ENCODE data around the gene SHROOM4.
A peak's percentile ranks its signal among the peaks of the same experiment; 100 is the strongest.

The SHROOM4 gene

DNA sequence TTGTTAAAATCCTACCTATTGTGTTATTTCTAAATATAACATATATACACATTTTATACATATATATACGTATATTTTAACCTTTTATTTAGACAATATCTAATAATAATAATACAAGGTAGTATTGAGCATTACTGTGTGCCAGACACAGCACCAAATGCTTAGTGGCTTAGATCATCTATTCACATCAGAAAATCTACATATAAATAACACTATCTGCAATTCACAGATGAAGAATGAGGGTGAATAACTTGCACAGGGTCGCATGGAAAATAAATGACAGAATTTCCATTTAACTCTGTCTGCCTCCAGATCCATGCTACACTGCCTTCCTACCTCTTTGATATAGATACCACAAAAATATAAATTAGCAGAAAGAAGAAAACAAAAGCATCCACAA is 37.7 kb downstream of the SHROOM4 start:
- no peak for DNase-seq

- DNase-seq: no peak
Observed at GRCh38 chrX:50771382-50771781, 42.6 kb downstream of the SHROOM4 start.

GRCh38 chrX:50770702-50771101 is 43.3 kb downstream of the SHROOM4 start:
- DNase-seq: no peak

GRCh38 chrX:50769389-50770063 is 44.5 kb downstream of the SHROOM4 start:
- no peak for DNase-seq

GRCh38 chrX:50768801-50769200 is 45.2 kb downstream of the SHROOM4 start:
- no peak for DNase-seq

- no peak for DNase-seq
Observed at GRCh38 chrX:50765986-50766385, 48.0 kb downstream of the SHROOM4 start.

DNA sequence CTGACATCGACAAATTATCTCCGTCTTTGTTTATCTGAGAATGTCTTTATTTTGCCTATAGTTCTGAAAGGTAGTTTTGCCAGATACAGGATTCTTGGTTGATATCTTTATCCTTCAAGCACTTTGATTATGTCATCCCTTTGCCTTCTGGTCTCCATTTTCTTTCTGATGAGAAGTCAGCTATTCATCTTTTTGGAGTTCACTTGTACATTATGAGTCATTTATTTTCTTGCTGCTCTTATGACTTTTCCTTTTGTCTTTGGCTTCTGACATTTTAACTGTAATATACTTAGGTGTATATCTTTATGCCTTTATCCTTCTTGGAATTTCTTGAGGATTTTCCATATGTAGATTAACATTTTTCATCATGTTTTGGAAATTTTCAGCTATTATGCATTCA is 51.4 kb downstream of the SHROOM4 start:
- DNase-seq: no peak

DNA sequence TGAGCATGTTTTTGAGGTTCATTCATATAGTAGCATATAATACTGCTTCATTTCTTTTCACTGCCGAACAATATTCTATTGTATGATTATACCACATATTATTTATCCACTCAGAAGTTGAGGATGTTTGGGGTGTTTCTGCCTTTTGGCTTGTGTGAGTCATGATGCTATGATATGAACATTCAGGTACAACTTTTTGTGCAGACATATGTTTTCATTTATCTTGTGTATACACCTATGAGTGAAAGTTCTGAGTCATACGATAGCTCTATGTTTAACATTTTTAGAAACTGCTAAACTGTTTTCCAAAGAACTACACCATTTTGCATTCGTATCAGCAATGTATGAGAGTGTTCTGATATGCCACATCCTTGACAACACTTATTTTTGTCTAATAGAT is 57.7 kb downstream of the SHROOM4 start:
- DNase-seq: no peak

GRCh38 chrX:50751091-50751490 is 62.9 kb downstream of the SHROOM4 start:
- DNase-seq: no peak

- DNase-seq: peak; percentile 62
Observed at GRCh38 chrX:50747471-50747900, 66.5 kb downstream of the SHROOM4 start.

DNA sequence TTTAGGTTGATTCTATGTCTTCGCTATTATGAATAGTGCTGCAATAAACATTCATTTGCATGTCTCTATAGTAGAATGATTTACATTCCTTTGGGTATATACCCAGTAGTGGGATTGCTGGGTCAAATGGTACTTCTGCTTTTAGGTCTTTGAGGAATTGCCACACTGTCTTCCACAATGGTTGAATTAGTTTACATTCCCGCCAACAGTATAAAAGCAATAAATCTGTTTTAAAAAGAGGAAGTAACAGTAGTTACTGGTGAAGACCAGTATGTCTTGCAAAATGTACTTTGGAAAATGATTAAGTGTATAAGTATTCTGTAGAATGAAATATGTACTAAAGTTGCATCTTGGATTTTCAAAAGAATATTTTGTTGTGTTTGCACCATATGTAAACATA is 77.3 kb downstream of the SHROOM4 start:
- DNase-seq: no peak

DNA sequence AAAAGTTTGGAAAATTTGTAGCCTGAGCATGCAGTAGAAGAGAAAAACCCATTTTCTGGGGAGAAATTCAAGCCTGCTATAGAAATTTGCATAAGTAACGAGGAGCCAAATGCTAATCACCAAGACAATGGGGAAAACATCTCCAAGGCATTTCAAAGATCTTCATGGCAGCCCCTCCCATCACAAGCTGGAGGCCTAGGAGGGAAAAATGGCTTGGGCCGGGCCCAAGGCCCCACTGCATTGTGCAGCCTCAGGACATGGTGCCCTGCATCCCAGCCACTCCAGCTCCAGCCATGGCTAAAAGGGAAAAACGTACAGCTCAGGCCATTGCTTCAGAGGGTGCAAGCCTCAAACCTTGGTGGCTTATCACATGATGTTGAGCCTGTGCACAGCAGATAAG is 87.7 kb downstream of the SHROOM4 start:
- no peak for DNase-seq

- DNase-seq: no peak
Observed at GRCh38 chrX:50725310-50725709, 88.7 kb downstream of the SHROOM4 start.

GRCh38 chrX:50723006-50723405 is 91.0 kb downstream of the SHROOM4 start:
- DNase-seq: peak; percentile 32

DNA sequence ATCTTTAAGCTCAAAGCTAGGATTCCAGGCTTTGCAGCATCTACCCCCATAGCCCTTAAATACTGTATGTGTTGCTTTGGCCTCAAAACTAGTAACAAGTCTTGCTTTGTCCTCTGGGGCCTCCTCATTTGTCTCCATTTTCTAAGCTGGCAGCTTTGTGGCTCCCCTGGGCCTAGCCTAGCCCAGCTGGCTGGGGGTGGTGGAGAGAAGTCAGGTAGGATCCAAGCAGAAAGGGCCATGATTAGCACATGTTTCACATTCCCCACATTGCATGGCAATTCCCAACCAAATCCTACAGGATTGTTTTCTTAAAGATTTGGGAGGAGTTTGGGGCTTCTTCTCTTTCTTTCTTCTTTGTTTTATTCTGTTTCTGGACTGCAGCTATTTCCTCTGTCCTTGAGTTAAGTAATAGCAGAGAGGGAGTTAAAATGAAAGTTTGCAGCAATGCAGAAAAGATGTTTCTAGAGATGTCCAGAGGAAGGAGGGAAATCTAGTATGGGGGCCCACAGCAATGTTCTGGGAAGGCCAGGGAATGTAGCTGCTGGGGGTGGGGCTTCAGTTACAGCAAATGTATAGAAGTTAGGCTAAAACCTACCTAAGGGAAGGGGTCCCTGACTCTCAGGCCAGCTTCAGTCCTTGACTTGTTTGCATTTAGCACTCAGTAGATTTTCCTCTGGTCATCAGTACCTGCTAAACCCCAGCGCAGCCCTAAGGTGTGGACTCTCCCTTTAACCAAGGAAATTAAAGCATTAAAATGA is 92.1 kb downstream of the SHROOM4 start:
- peak; percentile 86 for DNase-seq

DNA sequence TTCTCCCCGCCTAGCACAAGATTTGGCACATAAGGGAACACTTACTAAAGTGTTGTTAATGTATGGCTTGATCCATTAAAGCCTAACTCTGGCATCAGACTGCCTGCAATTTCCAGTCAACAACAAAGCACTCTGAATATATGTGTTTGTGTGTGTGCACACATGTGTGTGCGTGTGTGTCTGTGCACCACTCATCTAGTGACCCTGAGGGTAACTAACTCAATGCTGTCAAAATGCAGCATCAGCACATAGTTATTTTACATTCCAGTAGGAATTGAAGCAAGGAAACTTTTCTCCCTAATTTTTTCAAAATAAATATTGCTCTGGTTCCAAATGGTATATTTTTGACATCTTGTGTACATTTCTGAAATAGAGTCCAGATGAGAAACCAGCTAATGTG is 94.4 kb downstream of the SHROOM4 start:
- DNase-seq: peak; percentile 21

DNA sequence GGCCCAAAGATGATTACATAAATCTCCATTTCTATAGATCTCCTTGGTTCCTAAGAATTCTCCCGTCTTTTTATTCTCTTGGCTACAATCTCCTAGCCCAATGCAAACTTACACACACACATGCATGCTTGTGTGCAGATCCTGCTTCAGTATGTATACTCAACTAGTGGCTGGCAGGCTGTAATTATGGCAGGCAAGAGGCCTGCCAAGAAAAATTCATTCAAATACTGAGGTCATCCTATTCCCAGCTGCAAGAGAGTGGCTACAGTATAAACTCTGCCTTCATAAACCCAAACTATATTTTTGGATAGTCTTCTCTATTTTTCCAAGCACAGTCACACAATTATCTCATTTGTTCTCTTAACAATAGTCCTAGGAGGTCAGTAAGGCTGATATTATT is 95.2 kb downstream of the SHROOM4 start:
- peak; percentile 37 for DNase-seq

DNA sequence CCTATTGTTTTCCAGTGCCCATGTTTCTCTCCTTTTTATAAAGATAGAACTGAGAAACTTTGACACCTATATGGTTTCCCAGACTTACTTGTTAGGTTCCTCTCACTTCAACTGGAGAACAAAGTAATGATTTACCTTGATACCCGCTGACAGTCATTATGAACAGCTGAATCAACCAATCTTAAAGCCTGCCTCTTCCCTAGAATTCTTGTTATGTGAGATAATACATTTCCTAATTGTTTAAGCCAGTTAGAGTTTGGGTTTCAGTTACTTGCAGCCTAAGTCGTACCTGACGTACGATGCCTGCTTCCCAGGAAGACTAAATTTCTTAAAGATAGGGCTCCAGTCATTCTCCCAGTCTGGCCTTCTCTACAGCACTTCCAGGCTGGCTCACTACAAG is 97.3 kb downstream of the SHROOM4 start:
- no peak for DNase-seq

GRCh38 chrX:50712777-50713176 is 101.2 kb downstream of the SHROOM4 start:
- DNase-seq: no peak

GRCh38 chrX:50711907-50712306 is 102.1 kb downstream of the SHROOM4 start:
- DNase-seq: no peak

GRCh38 chrX:50707955-50708699 is 105.9 kb downstream of the SHROOM4 start:
- peak; percentile 76 for DNase-seq

DNA sequence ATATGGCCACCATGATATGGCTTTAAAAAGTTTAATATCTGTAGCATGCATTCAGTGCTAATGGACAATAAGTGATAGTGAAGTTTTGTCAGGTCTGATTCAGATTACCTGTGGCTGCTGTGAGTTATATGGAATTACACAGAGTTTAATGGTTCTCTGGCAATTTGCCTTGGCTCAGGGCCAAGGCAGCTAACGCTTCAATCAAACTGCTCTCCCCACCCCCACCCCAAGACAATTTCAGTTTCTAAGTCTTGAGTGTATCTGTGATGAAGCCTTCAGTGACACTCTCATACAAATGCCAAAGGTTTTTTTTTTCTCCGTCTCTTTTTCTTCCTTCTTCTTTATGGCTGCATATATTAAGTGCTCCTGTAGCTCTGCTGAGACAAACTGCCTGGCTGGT is 106.6 kb downstream of the SHROOM4 start:
- DNase-seq: no peak

GRCh38 chrX:50705042-50705441 is 109.0 kb downstream of the SHROOM4 start:
- DNase-seq: peak; percentile 54

GRCh38 chrX:50704360-50704759 is 109.6 kb downstream of the SHROOM4 start:
- peak; percentile 52 for DNase-seq
